AG09309 (cell line): ENCODE measurements around the gene RBM20.
"Not testable (repeated sequence)": the region's sequence is repeated elsewhere in the genome, so short reads cannot be mapped to it uniquely, and the experiment has no call there.

Experiments used
- DNase-seq: peaks from one replicate; pipeline ENCODE4 v3.0.0-alpha.2; 2010; ENCODE audit warnings: low read depth
- H3K4me3 ChIP-seq: 2 replicates; pipeline ENCODE4 v1.5.1; 2011; ENCODE audit warnings: mild to moderate bottlenecking, low read depth, low read length, moderate library complexity; ENCODE audit not compliant: control insufficient read depth
- TF ChIP-seq, protein P1 (sequence below): IDR thresholded peaks from 2 replicates; pipeline ENCODE4 v1.5.1; 2011; ENCODE audit warnings: mild to moderate bottlenecking, low read depth, low read length, inconsistent platforms; ENCODE audit not compliant: insufficient read depth, control insufficient read depth; ENCODE audit errors: missing control alignments

Gene RBM20

DNA sequence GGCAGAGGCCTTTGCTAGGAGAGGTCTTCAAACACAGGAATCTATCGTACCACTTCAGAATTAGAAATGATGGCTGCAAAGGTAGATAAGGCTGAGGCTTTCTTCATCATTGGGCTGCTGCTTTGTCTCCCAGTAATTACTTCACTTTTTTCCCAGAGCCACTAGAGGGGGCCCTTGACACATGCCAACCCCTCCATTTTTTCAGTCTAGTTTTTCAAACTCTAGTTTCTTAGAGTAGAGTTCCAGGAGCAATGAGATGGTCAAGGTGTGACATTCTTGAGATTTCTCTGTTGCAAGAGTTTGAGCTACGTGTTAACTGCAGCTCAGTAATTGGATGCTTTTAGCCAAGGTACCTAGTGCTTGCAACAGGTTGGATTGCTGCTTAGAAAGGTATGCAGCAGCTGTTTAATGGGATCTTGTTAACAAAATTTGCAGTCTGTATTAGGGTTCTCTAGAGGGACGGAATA lies 33.8 kb upstream of the RBM20 start:
- H3K4me3 ChIP-seq, result no peak overlapping the region
- TF ChIP-seq, protein P1, sequence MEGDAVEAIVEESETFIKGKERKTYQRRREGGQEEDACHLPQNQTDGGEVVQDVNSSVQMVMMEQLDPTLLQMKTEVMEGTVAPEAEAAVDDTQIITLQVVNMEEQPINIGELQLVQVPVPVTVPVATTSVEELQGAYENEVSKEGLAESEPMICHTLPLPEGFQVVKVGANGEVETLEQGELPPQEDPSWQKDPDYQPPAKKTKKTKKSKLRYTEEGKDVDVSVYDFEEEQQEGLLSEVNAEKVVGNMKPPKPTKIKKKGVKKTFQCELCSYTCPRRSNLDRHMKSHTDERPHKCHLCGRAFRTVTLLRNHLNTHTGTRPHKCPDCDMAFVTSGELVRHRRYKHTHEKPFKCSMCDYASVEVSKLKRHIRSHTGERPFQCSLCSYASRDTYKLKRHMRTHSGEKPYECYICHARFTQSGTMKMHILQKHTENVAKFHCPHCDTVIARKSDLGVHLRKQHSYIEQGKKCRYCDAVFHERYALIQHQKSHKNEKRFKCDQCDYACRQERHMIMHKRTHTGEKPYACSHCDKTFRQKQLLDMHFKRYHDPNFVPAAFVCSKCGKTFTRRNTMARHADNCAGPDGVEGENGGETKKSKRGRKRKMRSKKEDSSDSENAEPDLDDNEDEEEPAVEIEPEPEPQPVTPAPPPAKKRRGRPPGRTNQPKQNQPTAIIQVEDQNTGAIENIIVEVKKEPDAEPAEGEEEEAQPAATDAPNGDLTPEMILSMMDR, result peak; percentile 85
- no peak for DNase-seq

DNA sequence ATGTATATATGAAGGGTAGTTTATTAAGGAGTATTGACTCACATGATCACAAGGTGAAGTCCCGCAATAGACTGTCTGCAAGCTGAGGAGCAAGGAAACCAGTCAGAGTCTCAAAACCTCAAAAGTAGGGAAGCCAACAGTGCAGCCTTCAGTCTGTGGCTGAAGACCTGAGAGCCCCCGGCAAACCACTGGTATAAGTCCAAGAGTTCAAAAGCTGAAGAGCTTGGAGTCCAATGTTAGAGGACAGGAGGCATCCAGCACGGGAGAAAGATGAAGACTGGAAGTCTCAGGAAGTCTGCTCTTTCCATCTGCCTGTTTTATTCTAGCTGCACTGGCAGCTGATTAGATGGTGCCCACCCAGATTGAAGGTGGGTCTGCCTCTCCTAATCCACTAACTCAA lies 33.4 kb upstream of the RBM20 start:
- not testable (repeated sequence) for H3K4me3 ChIP-seq, DNase-seq

DNA sequence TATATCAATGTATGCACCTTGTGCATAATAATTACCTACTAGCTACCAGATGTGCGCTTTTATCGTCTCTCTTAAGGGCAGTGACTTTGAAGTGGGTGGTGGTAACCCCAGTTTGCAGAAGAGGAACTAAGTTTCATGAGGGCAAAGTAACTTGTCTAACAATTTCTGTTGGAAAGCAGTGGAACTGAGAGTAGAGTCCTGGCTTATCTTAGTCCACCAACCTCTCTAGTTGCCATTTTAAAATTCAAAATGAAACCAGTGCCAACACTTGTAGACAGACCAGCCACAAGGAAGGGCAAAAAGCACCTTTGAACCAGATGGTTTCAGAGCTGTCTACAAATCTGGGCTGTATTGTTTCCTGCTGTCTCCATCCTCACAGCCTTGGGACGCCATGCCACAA lies 32.0 kb upstream of the RBM20 start:
- no peak for DNase-seq
- H3K4me3 ChIP-seq, result no peak overlapping the region
- TF ChIP-seq, protein P1, result no peak

DNA sequence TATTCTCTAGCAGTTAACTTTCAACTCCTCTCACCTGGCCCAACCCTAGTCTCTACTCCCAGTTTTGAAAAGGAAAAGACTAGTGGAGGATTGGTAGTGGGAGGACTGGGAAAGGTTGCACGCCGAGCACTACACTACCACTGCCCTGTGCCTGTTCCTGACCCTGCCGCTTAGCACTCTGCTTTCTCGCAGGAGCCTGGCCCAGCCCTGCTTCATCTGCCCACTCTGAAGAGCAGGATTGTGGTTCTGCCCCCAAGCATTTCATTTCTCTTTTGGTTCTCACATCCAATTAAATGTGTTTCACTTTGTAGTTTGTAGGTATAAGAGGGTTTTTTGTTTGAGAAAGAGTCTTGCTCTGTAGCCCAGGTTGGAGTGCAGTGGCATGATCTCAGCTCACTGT lies 31.5 kb upstream of the RBM20 start:
- TF ChIP-seq, protein P1, result no peak
- no peak for DNase-seq
- H3K4me3 ChIP-seq, result no peak overlapping the region

DNA sequence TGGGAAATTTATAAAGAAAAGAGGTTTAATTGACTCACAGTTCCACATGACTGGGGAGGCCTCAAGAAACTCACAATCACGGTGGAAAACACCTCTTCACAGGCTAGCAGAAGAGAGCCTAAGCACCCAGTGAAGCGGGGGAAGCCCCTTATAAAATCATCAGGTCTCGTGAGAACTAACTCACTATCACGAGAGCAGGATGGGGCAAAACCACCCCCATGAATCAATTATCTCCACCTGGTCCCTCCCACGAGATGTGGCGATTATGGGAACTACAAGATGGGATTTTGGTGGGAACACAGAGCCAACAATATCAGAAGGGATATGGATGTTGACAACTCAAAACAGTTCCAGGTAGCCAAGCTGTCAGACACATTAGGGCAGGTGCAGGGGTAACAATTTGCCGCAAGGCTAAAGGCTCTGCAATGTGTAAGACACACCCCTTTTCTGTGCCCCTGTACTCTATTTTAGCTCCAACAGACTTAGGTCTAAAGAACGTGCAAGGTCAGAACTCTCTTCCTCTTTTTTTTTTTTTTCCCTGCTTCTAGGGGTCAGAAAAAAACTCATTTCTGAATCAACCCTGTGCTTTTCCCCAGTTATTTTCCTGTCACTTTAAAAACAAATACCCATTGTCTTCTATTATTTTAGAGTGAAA lies 30.7 kb upstream of the RBM20 start:
- no peak overlapping the region for H3K4me3 ChIP-seq
- no peak for DNase-seq
- TF ChIP-seq, protein P1, result no peak

DNA sequence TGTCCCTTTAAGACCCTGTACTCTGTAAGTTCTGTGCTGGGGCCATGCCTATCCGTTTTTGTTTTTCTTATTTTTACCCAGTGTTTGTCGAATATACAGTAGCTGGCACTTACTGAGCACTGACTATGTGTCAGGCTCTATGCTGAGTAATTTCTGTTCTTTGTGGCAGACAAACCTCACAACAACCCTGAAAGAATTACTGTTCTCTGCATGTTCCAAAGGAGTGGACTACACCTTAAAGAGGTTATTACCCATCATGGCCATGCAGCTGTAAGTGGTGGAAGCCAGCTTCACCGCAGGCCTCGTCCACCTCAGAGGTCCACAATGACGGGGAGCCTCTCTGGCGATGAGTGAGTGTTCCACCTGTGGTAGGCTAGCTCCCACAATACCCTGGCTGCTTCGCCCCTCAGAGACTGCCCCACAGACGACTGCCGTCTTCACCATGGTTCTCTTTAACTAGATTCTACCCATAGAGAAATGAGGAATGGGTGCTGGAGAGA lies 30.1 kb upstream of the RBM20 start:
- TF ChIP-seq, protein P1, result no peak
- H3K4me3 ChIP-seq, result no peak overlapping the region

DNA sequence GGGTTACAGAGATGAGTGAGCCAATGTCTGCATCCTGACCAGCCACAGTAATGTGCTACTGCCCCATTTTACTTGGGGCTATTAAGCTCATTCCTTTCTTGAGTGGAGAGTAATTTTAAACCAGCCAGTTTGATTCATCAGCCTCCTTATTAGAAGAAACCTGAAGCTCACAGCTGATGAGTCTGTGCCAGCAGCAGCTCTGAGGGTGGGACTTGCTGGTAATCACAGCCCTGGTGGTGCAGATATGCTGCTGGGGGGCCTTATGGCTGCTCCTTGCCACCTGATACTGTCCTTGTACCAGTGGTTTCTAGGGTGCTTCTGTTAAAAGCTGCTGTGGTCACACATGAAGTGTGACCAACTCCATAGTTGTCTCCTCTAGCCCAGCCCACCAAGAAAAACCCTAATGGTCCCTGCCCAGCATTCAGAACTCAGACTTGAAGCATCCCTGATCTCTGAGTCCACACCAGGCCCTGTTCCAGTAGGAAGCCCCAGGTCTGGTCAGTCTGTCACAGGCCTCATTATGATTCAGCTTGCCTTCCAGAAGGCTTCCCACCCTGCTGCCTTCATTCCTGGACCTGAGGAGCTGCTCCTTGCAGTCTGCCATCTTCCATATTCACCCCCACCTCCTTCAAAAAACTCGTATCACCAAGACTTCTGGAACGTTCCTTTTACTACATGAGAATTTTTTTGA lies 28.9 kb upstream of the RBM20 start:
- H3K4me3 ChIP-seq, result no peak overlapping the region
- DNase-seq, result no peak
- TF ChIP-seq, protein P1, result no peak

More for the DNA sequence above, 30.1 kb upstream of the RBM20 start:
- DNase-seq, result no peak
